HG03439 (cell line): ENCODE measurements around the gene CIAPIN1.

Experiments
- ATAC-seq: cut with Tn5 transposase; IDR thresholded peaks from one replicate; pipeline ENCODE4 v1.9.1; 2021; ENCODE audit warnings: mild to moderate bottlenecking, moderate library complexity; ENCODE audit not compliant: unreplicated experiment

The CIAPIN1 gene

GRCh38 chr16:57384248-57385070 lies 62.7 kb downstream of the CIAPIN1 start:
- ATAC-seq, result no peak

- ATAC-seq, result no peak
These were observed 63.6 kb downstream of the CIAPIN1 start for GRCh38 chr16:57383276-57384247.

GRCh38 chr16:57382535-57383275 lies 64.5 kb downstream of the CIAPIN1 start:
- no peak for ATAC-seq

- ATAC-seq, result no peak
These were observed 65.2 kb downstream of the CIAPIN1 start for GRCh38 chr16:57381791-57382534.

GRCh38 chr16:57380671-57381462 lies 66.3 kb downstream of the CIAPIN1 start:
- ATAC-seq, result no peak

GRCh38 chr16:57379579-57379978 lies 67.6 kb downstream of the CIAPIN1 start:
- no peak for ATAC-seq
